Putamen (tissue), 1 donor: ENCODE measurements around the gene GHRHR.
A peak's percentile ranks its signal among the peaks of the same experiment; 100 is the strongest.

ENCODE experiments used
- DNase-seq: peaks from one replicate; pipeline ENCODE4 v3.0.0-alpha.2; 2016; ENCODE audit warnings: low spot score

The GHRHR gene

GRCh38 chr7:30985756-30986155, 22.0 kb downstream of the GHRHR start:
- DNase-seq, result no peak

DNA sequence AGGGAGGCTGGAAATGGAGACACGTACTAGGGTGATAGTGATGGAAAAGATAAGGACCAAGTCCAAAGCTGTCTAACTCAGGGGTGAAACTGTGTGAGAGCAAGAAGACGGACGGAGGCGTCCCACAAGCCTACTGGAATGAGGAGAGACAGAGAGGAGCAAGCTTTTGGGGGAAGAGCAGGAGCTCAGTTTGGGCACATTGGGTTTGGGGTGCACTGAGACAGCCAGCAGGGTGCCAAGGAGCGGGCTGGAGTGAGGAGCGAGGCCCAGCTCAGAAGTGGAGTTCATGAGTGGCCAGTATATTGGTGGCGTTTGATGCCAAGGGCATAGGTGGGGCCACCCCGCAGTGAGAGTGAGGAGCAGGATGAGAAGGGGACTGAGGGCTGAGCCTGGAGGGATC, 22.6 kb downstream of the GHRHR start:
- DNase-seq, result no peak

- DNase-seq, result no peak
These were observed 23.0 kb downstream of the GHRHR start for GRCh38 chr7:30986738-30987137.

GRCh38 chr7:30987178-30987577, 23.4 kb downstream of the GHRHR start:
- no peak for DNase-seq

- no peak for DNase-seq
These were observed 24.2 kb downstream of the GHRHR start for GRCh38 chr7:30987936-30988335.

DNA sequence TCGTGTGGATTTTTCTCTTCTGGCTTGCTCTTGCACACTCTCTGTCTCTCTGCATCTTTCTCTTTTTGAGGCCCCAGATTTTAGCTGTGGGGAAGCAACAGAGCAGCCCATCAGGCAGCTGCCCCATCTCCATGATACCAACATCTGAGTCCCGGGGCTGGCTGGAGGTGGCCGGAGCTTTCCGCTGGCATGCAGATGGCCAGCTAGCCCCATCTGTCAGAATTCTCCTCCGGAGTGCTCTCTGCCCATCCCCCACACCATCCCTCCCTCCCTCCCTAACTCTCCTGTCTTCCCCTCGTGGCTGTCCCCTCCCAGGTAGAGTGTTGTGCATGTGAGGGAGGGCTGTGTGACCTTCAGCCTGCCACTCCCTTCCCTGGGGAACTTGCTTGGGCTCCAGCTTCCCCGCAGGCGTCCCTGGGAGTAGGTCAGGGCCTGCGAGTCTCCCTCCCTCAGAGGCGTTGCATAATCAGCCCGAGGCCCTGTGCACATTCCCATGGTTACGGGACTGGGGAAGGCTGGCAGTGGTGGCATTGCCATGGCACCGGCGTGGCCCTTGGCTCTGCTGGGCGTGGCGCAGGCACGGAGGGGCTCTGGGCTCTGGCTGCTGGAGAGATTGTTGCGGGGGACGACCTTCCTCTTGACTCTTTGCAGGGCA, 24.7 kb downstream of the GHRHR start:
- DNase-seq, result peak; percentile 47

DNA sequence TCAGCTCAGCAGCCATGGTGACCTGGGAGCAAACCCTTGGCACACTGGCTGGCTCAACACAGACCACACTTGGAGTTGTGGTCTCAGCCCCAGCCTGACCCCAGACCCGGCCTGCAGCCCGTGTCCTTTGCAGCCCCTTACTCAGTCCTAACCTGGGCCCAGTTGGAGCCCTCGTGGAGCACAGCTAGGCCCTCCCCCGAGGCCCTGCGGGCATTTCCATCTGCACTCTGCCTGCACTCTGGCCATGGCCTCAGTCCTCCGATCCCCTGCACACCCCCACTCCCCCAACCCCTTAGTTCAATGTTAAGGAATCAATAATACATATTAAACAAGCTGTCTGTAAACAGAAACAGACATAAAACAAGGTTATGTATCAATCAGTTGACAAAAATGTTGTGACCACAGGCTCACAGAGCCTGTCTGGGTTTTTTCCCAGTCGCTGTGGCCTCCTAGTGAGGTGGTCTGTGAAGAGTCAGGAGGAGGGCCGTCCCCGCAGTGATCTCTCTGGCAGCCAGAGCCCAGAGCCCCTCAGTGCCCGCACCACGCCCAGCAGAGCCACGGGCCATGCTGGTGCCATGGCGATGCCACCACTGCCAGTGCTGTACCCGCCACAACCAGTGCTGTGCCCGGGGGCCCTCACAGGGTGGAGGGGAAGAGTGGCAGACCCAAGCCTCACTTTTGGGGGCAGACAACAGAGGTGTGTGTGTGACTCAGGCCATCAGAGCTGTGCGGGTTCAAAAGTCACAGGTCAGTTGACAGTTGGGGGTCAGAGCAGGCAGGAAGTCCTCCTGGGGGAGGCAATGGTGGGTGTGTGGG, 25.5 kb downstream of the GHRHR start:
- DNase-seq, result no peak

DNA sequence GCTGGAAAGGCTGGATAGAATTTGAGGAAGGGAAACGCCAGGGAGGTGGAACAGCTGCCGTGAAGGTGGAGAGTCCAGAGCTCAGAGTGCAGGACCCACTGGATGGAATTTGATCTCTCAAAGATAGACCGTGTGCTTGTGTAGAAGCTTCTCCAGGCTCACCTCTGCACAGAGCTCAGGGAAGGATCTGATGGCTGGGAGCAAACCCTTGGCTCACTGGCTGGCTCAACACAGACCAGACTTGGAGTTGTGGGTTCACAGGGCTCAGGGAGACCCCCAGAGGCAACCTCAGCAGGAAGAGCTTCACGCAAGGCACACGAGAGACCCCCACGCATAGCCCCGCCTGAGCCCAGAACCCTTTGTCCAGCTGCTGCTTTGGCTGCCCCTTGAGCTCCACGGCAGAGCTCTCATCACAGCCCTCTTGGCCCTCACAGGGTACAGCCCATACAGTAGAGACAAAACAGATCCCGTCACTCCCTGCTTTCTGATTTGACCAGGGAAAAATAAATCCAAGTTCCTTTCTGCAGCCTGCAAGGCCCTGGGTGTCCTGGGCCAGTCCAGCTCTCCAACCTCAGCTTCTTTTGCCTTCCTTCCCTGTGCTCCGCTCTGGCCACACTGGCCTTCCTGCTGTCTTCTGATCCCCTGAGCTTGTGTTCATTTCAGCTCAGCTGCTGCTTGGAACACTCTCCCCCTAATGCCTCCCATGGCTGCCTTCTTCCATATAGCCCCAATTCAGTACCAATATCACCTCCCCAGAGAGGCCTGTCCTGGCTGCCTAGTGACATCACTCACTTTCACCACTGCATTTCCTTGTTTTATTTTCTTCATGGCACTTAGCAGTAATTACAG, 26.3 kb downstream of the GHRHR start:
- no peak for DNase-seq

DNA sequence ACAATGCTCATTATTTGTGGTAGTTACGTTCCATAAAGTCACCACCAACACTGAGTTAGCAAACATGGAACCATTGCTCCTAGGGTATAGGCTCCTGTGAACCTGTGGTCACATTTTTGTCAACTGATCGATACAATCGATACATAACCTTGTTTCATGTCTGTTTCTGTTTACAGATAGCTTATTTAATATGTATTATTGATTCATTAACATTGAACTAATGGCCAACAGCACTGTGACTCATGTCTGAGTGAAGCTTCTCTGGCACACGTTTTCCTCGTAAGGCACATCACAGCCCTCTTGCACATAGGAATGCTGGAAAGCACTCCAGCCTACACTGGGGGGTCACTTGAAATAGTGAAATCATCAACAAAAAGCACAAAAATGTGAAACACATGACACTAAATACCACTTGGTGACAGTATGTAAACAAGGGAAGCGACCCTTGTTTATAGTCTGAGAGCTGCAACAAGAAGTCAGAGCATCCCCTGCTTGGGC, 27.0 kb downstream of the GHRHR start:
- DNase-seq, result no peak

DNA sequence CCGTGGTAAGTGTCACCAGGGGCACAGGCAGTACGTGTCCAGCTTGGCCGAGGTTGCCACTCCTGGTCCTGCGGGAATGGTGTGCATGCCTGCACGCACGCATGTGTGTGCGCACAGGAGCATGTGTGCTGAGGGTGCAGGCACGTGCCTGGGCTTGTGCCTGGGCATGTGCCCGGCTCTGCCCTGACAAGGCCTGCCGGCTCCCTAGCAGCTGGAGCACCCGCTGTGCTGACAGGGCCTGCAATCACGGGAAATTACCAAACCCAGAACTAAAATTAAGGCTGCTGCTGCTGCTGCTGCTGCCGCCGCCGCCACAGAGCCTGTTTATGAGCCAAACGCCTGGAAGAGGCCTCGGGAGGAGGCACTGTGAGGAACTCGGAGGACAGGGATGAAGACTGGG, 28.7 kb downstream of the GHRHR start:
- no peak for DNase-seq

GRCh38 chr7:30994206-30995100, 30.7 kb downstream of the GHRHR start:
- no peak for DNase-seq

DNA sequence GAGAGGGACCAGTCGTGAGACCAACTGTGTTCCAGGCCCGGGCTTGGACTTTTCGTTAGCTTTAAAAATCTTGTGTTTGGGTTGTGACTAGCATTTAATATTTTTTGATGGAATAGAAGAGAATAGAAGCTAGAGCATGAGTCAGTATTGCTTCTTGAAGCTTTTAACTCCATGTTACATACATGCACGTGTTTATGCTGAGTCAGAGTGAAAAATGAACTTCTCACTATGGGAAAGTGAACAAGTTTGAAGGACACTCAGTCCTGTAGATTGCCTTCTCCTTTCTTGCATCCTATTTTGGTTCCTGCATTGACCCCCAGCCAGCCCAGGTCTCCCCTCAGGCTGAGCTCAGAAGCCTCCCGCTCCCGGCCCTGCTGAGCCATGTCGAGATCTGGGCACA, 31.8 kb downstream of the GHRHR start:
- DNase-seq, result no peak

GRCh38 chr7:30996256-30996655, 32.5 kb downstream of the GHRHR start:
- DNase-seq, result no peak

DNA sequence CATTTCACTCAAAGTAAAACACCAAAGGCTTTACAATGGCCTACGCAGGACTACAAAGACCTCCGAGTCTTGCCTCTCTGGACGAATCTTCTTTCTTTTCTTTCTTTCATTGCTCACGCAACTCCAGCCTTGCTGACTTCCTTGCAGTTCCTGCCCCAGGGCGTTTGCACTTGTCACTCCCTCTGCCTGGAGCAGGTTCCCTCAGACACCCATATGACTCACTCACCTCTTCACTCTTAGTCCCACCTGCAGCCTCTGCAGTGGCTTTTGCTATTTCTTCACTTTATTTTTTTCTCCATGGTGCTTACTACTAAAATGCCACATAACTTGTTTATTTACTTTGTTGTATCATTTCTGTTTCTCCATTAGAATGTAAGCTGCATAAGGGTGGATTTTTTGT, 33.1 kb downstream of the GHRHR start:
- DNase-seq, result no peak

- DNase-seq, result no peak
These were observed 33.6 kb downstream of the GHRHR start for GRCh38 chr7:30997316-30997715.

DNA sequence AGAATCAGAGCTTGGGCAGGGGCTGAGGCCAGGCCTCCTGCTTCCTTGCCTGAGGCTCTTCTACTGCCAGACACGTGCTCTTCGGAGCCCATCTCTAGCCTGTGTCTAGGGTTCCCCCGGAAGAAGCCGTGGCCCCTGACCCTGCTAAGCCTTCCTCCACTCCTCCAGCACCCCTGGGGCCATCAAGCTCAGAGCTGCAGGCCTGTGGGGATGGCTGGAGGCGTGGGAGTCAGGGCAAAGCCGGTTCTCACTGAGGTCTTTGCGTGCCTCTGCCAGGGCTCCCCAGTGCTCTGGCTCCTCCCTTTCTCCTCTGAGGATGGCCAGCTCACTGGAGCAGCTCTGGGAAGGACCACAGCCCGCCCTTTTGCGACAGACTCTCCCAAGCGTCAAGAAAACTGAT, 34.4 kb downstream of the GHRHR start:
- DNase-seq, result no peak

- no peak for DNase-seq
These were observed 36.5 kb downstream of the GHRHR start for GRCh38 chr7:31000161-31000693.

DNA sequence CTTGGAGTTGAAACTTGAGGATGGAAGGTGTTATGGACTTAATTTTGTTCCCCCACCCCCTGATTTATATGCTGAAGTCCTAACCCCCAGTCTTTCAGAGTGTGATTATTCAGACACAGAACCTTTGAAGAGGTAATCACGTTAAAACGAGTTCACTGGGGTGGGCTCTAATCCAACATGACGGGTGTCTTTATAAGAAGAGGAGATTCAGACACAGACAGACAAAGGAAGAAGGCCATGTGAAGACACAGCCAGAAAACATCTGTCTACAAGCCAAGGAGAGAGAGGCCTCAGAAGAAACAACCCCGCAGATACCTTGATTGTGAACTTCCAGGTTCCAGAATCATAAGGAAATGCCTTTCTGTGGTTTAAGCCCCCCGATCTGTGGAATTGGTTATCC, 37.0 kb downstream of the GHRHR start:
- no peak for DNase-seq

DNA sequence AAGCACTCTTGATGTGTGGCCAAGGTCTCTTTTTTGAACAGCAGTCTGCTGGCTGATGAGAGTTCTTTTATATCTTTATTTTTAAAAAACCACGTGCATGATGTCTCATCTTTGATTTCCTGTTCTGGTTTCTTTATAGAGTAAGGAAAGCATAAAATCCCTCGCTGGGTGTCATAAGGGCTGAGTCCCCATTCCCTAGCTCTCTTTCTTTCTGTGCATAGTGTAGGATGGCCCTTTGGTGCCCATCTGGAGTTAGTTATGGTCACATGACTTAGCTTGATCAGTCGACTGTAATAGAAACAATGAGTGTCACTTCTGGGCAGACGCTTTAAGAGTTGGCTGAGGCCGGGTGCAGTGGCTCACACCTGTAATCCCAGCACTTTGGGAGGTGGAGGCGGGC, 38.5 kb downstream of the GHRHR start:
- no peak for DNase-seq

DNA sequence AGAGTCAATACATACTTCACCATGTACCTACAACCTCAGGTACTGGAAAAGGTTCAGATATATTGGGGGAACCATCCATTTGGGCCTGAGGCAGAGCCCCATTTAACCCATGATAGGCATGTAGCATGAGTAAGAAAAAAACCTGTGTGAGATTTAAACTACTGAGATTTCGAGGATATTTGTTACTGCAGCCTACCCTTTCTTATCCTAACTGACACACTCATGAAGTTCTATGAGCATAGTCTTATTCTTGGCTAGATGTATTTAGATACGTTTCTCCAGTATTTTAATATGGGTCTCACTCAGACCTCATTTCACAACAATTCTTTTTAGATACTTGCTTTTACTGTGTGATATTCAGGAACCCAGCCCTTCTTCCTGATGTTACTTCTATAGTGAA, 39.3 kb downstream of the GHRHR start:
- DNase-seq, result no peak

- DNase-seq, result no peak
These were observed 40.0 kb downstream of the GHRHR start for GRCh38 chr7:31003721-31004120.
